K562 (cell line): ENCODE results near the gene ASB15. TPM values are rescaled to one million over a fixed set of nuclear protein-coding genes. Genes with fewer than 3 reads are reported as not detected.
A peak's percentile ranks its signal among the peaks of the same experiment; 100 is the strongest.

ENCODE experiments used
- ATAC-seq: fragments of 200-7000 bp; cut with Tn5 transposase; 3 replicates; pipeline ENCODE4 v1.9.1; 2020; ENCODE audit warnings: moderate library complexity
- BruUV-seq: library from RNA; stranded (reverse); fragments of 400-500 nt; replicated peaks from 2 replicates; lab custom pipeline; 2021; lab: Mats Ljungman, UMichigan
- CTCF ChIA-PET: fragments of 300-600 bp; formaldehyde crosslinking; extraction: SDS; loops from one replicate; lab custom pipeline; 2021; ENCODE audit warnings: low intra/inter-chr PET ratio; lab: Yijun Ruan, JAX
- POLR2A ChIA-PET: fragments of 300-600, 350-650 bp; sonication (Branson Sonifier 250); formaldehyde crosslinking; extraction: SDS; loops from one replicate; lab custom pipeline; 2021; ENCODE audit warnings: antibody characterized with exemption, inconsistent platforms; lab: Yijun Ruan, JAX
- DNase-seq, 4 experiments: peaks; one replicate each; pipeline versions ENCODE4 v3.0.0 to v3.0.0-alpha.2; 2011 to 2018; ENCODE audit warnings: low spot score in 3 of 4, mixed read lengths in 3 of 4; ENCODE audit errors: extremely low read depth in 1 of 4
- FAIRE-seq: peaks from 2 replicates; lab custom pipeline; 2011; peaks lifted over from hg19 to GRCh38; lab: Jason Lieb, UNC
- H2AFZ ChIP-seq: 2 replicates; pipeline ENCODE4 v1.6.0; 2011; ENCODE audit warnings: low read depth, low read length, control low read depth, inconsistent platforms
- H3K27ac ChIP-seq: fragments of 200-600 bp; 3 replicates; pipeline ENCODE4 v1.8.0; 2011; ENCODE audit warnings: low read depth, mild to moderate bottlenecking, control low read depth, inconsistent platforms, low read length, moderate library complexity, mixed read lengths; ENCODE audit errors: extremely low read depth
- H3K27me3 ChIP-seq, 2 experiments: fragments of 300-600 bp in 1 of 2; 2 replicates in 1 of 2; 3 replicates in 1 of 2; pipeline versions ENCODE4 v1.6.0 to v1.8.0; 2011; ENCODE audit warnings: inconsistent platforms in 2 of 2, low read length in 2 of 2, mild to moderate bottlenecking in 1 of 2, mixed read lengths in 1 of 2, moderate library complexity in 1 of 2; ENCODE audit not compliant: control insufficient read depth in 2 of 2, insufficient read depth in 2 of 2
- H3K36me3 ChIP-seq: fragments of 300-600 bp; 3 replicates; pipeline ENCODE4 v1.8.0; 2011; ENCODE audit warnings: mild to moderate bottlenecking, low read length, inconsistent platforms; ENCODE audit not compliant: control insufficient read depth, insufficient read depth
- H3K4me1 ChIP-seq, 2 experiments: fragments of 200-600 bp in 1 of 2; replicated peaks in 1 of 2; 2 replicates in 1 of 2; 3 replicates in 1 of 2; pipeline versions ENCODE4 v1.5.1 to v1.8.0; 2011; ENCODE audit warnings: inconsistent platforms in 2 of 2, low read length in 2 of 2, mild to moderate bottlenecking in 1 of 2, mixed read lengths in 1 of 2, moderate library complexity in 1 of 2; ENCODE audit not compliant: control insufficient read depth in 2 of 2, insufficient read depth in 2 of 2
- H3K4me2 ChIP-seq: 2 replicates; pipeline ENCODE4 v1.6.1; 2011; ENCODE audit warnings: low read length, control low read depth, inconsistent platforms, mixed read lengths; ENCODE audit not compliant: insufficient read depth
- H3K4me3 ChIP-seq: fragments of 200-600 bp; sonication (generic), shearing (Covaris generic); 2 replicates; pipeline ENCODE4 v1.5.1; 2016; ENCODE audit warnings: control low read depth, inconsistent platforms
- H3K79me2 ChIP-seq: fragments of 200-600 bp; 3 replicates; pipeline ENCODE4 v1.8.0; 2011; ENCODE audit warnings: low read length, inconsistent platforms; ENCODE audit not compliant: control insufficient read depth, insufficient read depth
- H3K9ac ChIP-seq, 2 experiments: 2 replicates each; pipeline versions ENCODE4 v1.6.0 to v1.6.1; 2011; ENCODE audit warnings: low read depth in 2 of 2, low read length in 2 of 2, control low read depth in 1 of 2, inconsistent platforms in 1 of 2, mild to moderate bottlenecking in 1 of 2, mixed read lengths in 1 of 2; ENCODE audit not compliant: insufficient read depth in 1 of 2
- H3K9me1 ChIP-seq: one replicate; pipeline ENCODE4 v1.6.0; 2011; ENCODE audit warnings: inconsistent platforms, mild to moderate bottlenecking, low read length, moderate library complexity; ENCODE audit not compliant: control insufficient read depth, insufficient read depth
- H3K9me3 ChIP-seq: replicated peaks from 2 replicates; pipeline ENCODE4 v1.5.1; 2011; ENCODE audit warnings: low read depth, low read length, inconsistent platforms; ENCODE audit not compliant: control insufficient read depth, insufficient read depth
- H4K20me1 ChIP-seq: replicated peaks from 2 replicates; pipeline ENCODE4 v1.6.1; 2011; ENCODE audit warnings: low read length, inconsistent platforms, mixed read lengths; ENCODE audit not compliant: control insufficient read depth, insufficient read depth
- KDM2B ChIP-seq: fragments of 250-450 bp; sonication (Bioruptor Pico); IDR thresholded peaks from 2 replicates; pipeline ENCODE4 v1.8.0; 2021; ENCODE audit warnings: mild to moderate bottlenecking, moderate library complexity
- RAD21 ChIP-seq, 2 experiments: fragments of 250-450 bp in 1 of 2; fragments of 450-650 bp in 1 of 2; sonication (Bioruptor Pico) in 1 of 2; formaldehyde crosslinking in 1 of 2; IDR thresholded peaks in 1 of 2; conservative IDR thresholded peaks in 1 of 2; 2 replicates each; pipeline versions ENCODE4 v1.4.0 to v1.8.0; 2020 to 2022; ENCODE audit warnings: mild to moderate bottlenecking in 2 of 2, moderate library complexity in 1 of 2
- ZNF24 ChIP-seq: fragments of 450-650 bp; IDR thresholded peaks from 2 replicates; pipeline ENCODE4 v1.6.1; 2016
- WGBS: fragments of 100-300 bp; shearing (Covaris generic); methylation state at CpG from one replicate; pipeline ENCODE4 v1.1.6; 2016; ENCODE audit warnings: low coverage, mixed read lengths; ENCODE audit not compliant: insufficient coverage; ENCODE audit errors: missing lambda C conversion rate; 5-methylcytosine and 5-hydroxymethylcytosine counted together
- in situ Hi-C: fragments of 300-500 bp; cut with MboI; formaldehyde crosslinking; loops from 4 replicates; pipeline ENCODE4 v1.15.0; 2018; ENCODE audit warnings: inconsistent platforms, mixed read lengths
- intact Hi-C: fragments of 100-400 bp; cut with micrococcal nuclease; formaldehyde crosslinking; loops from 2 replicates; pipeline ENCODE4 v1.14.2; 2022
- polyA plus RNA-seq, 8 experiments: library from polyadenylated mRNA; depleted of rRNA in 4 of 8; stranded (reverse) in 5 of 8; unstranded in 3 of 8; fragments of >200 nt; fragmentation: Nextera tagmentation in 2 of 8; fragmentation: Illumina TruSeq in 1 of 8; extraction: Ambion mirVana in 2 of 8; extraction: Trizol in 1 of 8; gene quantifications; 2 replicates each; pipeline versions ENCODE4 v1.2.1 to v1.2.3, GENCODE V29; 2011 to 2014; ENCODE audit warnings: inconsistent platforms in 1 of 8, missing spikeins in 1 of 8
- total RNA-seq, 7 experiments: library from RNA; depleted of rRNA in 6 of 7; stranded (reverse); fragments of >200 nt in 6 of 7; fragmentation: Illumina TruSeq in 2 of 7; extraction: Trizol in 2 of 7; gene quantifications; 2 replicates each; pipeline versions ENCODE4 v1.2.1 to v1.2.3, GENCODE V29; 2011 to 2021; ENCODE audit warnings: low replicate concordance in 1 of 7
- TF ChIP-seq, protein P1 (sequence below), 3 experiments: IDR thresholded peaks in 2 of 3; conservative IDR thresholded peaks in 1 of 3; 2 replicates each; pipeline ENCODE4 v1.5.1; 2011 to 2012; ENCODE audit warnings: low read length in 3 of 3, mild to moderate bottlenecking in 3 of 3, control low read depth in 2 of 3, improper control_type of control experiment in 1 of 3, inconsistent platforms in 1 of 3, low read depth in 1 of 3, mixed read lengths in 1 of 3, moderate library complexity in 1 of 3; ENCODE audit not compliant: insufficient read depth in 2 of 3
- TF ChIP-seq, protein P2 (sequence below), 2 experiments: fragments of 450-650 bp; formaldehyde crosslinking in 1 of 2; IDR thresholded peaks; 2 replicates each; pipeline versions ENCODE4 v1.4.0 to v1.6.1; 2014 to 2020; ENCODE audit warnings: mild to moderate bottlenecking in 2 of 2, borderline replicate concordance in 1 of 2, low read depth in 1 of 2

ASB15 gene
- total and polyA plus RNA-seq, 9 of the 15 experiments (the other 6 are each of a cell fraction or from before 2014, with no cell fraction given), result 0.03 to 0.14 (median 0.04) TPM; not detected in 3

DNA sequence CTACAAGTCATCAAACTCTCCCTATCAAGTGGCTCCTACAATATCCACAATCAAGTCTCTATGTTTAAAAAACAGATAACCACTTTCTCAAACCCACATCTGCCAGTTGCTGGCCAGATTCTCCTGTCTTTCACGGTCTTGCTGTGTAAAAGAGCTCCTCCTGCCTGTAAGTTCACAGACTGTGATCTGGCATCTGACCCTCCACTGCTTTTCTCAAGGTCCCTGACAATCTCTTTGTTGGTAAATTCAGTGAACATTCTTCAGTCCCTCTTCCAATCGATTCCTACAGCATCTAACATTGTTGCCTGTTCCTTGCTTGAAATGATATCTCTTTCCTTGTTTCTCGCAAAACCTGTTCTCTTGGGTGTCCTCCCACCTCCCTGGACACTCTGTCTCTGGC, 35.6 kb downstream of the ASB15 start:
- BruUV-seq, result no TSS peak
- no peaks in the 10 kb centered on the region for H3K9me1 ChIP-seq
- H3K4me2 ChIP-seq, result no peak overlapping the region
- TF ChIP-seq, protein P1, sequence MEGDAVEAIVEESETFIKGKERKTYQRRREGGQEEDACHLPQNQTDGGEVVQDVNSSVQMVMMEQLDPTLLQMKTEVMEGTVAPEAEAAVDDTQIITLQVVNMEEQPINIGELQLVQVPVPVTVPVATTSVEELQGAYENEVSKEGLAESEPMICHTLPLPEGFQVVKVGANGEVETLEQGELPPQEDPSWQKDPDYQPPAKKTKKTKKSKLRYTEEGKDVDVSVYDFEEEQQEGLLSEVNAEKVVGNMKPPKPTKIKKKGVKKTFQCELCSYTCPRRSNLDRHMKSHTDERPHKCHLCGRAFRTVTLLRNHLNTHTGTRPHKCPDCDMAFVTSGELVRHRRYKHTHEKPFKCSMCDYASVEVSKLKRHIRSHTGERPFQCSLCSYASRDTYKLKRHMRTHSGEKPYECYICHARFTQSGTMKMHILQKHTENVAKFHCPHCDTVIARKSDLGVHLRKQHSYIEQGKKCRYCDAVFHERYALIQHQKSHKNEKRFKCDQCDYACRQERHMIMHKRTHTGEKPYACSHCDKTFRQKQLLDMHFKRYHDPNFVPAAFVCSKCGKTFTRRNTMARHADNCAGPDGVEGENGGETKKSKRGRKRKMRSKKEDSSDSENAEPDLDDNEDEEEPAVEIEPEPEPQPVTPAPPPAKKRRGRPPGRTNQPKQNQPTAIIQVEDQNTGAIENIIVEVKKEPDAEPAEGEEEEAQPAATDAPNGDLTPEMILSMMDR (IDR thresholded peaks at IDR 0.05 in 2 of 3, conservative IDR thresholded peaks at IDR 0.05 in 1 of 3; ENCODE audit: insufficient read depth in 2 of 3, low read depth in 1 of 3, low read length in 3 of 3), result peak in 1 of 3 experiments; percentile 28; a peak in 2 of 6 replicates
- TF ChIP-seq KDM2B (CRISPR knock-in tag) (no peak), RAD21 (CRISPR knock-in tag; conservative IDR thresholded peaks at IDR 0.05 in 1 of 2, IDR thresholded peaks at IDR 0.05 in 1 of 2) (peak; percentile 33 to 37), ZNF24 (no peak)
- TF ChIP-seq, protein P2, sequence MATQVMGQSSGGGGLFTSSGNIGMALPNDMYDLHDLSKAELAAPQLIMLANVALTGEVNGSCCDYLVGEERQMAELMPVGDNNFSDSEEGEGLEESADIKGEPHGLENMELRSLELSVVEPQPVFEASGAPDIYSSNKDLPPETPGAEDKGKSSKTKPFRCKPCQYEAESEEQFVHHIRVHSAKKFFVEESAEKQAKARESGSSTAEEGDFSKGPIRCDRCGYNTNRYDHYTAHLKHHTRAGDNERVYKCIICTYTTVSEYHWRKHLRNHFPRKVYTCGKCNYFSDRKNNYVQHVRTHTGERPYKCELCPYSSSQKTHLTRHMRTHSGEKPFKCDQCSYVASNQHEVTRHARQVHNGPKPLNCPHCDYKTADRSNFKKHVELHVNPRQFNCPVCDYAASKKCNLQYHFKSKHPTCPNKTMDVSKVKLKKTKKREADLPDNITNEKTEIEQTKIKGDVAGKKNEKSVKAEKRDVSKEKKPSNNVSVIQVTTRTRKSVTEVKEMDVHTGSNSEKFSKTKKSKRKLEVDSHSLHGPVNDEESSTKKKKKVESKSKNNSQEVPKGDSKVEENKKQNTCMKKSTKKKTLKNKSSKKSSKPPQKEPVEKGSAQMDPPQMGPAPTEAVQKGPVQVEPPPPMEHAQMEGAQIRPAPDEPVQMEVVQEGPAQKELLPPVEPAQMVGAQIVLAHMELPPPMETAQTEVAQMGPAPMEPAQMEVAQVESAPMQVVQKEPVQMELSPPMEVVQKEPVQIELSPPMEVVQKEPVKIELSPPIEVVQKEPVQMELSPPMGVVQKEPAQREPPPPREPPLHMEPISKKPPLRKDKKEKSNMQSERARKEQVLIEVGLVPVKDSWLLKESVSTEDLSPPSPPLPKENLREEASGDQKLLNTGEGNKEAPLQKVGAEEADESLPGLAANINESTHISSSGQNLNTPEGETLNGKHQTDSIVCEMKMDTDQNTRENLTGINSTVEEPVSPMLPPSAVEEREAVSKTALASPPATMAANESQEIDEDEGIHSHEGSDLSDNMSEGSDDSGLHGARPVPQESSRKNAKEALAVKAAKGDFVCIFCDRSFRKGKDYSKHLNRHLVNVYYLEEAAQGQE (IDR thresholded peaks at IDR 0.05; ENCODE audit: borderline replicate concordance), result peak; percentile 12; the same call in 1 of the 2 replicates
- TF ChIP-seq, protein P2 (CRISPR knock-in tag; IDR thresholded peaks at IDR 0.05; ENCODE audit: low read depth), result no peak
- TF ChIP-seq, all 486 proteins: peak for 3
- in situ Hi-C loops (no loop called here), intact Hi-C loops (loop anchor here (5.0 kb wide), 1 partner anchor 1150 kb away; no protein-coding TSS in a partner anchor)
- Histone ChIP-seq H3K4me3 (no peak overlapping the region), H3K27me3 (no peaks in the 10 kb centered on the region), H3K4me1 (no peaks in the 10 kb centered on the region), H2AFZ (no peak overlapping the region), H3K9ac (no peak overlapping the region), H3K79me2 (no peaks in the 10 kb centered on the region), H3K36me3 (no peaks in the 10 kb centered on the region), H3K9me3 (no peaks in the 10 kb centered on the region), H3K27ac (no peak overlapping the region), H4K20me1 (no peaks in the 10 kb centered on the region)
- POLR2A ChIA-PET, result interaction anchor here (0.9 to 1.1 kb wide), 2 partner anchors 28 to 84 kb away, joined by 3 to 4 read pairs; no protein-coding TSS in a partner anchor
- FAIRE-seq (no peak), ATAC-seq (peak; percentile 60), DNase-seq (no peak)
- CTCF ChIA-PET, result interaction anchor here (0.6 to 2.1 kb wide), 2 partner anchors 46 to 409 kb away, joined by 3 to 12 read pairs; no protein-coding TSS in a partner anchor
- WGBS, result 1% methylated on average over 3 of the region's 3 CpGs
